Smooth muscle cell (in vitro differentiated cells): ENCODE results near the gene POLR1D. TPM values are rescaled to one million over a fixed set of nuclear protein-coding genes. Genes with fewer than 3 reads are reported as not detected.

Experiments used
- DNase-seq: peaks from one replicate; lab custom pipeline; 2025; ENCODE audit not compliant: unreplicated experiment; lab: John Stamatoyannopoulos, UW
- H2AFZ ChIP-seq: fragments of 200-600 bp; sonication (generic); 2 replicates; pipeline ENCODE4 v1.6.0; 2016; ENCODE audit warnings: antibody characterized with exemption, low read depth, mild to moderate bottlenecking
- H3F3A ChIP-seq: fragments of 200-600 bp; sonication (generic); 2 replicates; pipeline ENCODE4 v1.6.0; 2017; ENCODE audit warnings: antibody characterized with exemption, low read depth
- H3K27ac ChIP-seq: fragments of 200-600 bp; sonication (generic); 2 replicates; pipeline ENCODE4 v1.5.1; 2016; ENCODE audit warnings: low read depth, mild to moderate bottlenecking
- H3K27me3 ChIP-seq: fragments of 200-600 bp; sonication (generic); 2 replicates; pipeline ENCODE4 v1.6.1; 2016; ENCODE audit warnings: low read depth, mild to moderate bottlenecking
- H3K36me3 ChIP-seq: fragments of 200-600 bp; sonication (generic); 2 replicates; pipeline ENCODE4 v1.5.1; 2016; ENCODE audit warnings: low read depth
- H3K4me1 ChIP-seq: fragments of 200-600 bp; sonication (generic); 2 replicates; pipeline ENCODE4 v1.5.1; 2016; ENCODE audit warnings: low read depth
- H3K4me2 ChIP-seq: fragments of 200-600 bp; sonication (generic); 2 replicates; pipeline ENCODE4 v1.6.0; 2016; ENCODE audit warnings: mild to moderate bottlenecking
- H3K4me3 ChIP-seq: fragments of 200-600 bp; sonication (generic); 2 replicates; pipeline ENCODE4 v1.5.1; 2016; ENCODE audit warnings: mild to moderate bottlenecking
- H3K79me2 ChIP-seq: fragments of 200-600 bp; sonication (generic); 2 replicates; pipeline ENCODE4 v1.6.0; 2016; ENCODE audit warnings: low read depth, mild to moderate bottlenecking
- H3K9ac ChIP-seq: fragments of 200-600 bp; sonication (generic); 2 replicates; pipeline ENCODE4 v1.6.0; 2016; ENCODE audit warnings: low read depth
- H3K9me3 ChIP-seq: fragments of 200-600 bp; sonication (generic); replicated peaks from 2 replicates; pipeline ENCODE4 v1.5.1; 2016; ENCODE audit warnings: low read depth
- H4K20me1 ChIP-seq: fragments of 200-600 bp; sonication (generic); 2 replicates; pipeline ENCODE4 v1.6.0; 2016; ENCODE audit warnings: low read depth
- WGBS: methylation state at CpG from one replicate; pipeline ENCODE4 v1.1.7; 2016; ENCODE audit warnings: low lambda C conversion rate; 5-methylcytosine and 5-hydroxymethylcytosine counted together
- polyA plus RNA-seq: library from polyadenylated mRNA; unstranded; fragments of >200 nt; fragmentation: Nextera tagmentation; extraction: Ambion mirVana; gene quantifications from 2 replicates; pipeline ENCODE4 v1.2.1, GENCODE V29; 2016
- total RNA-seq: library from RNA; depleted of rRNA; stranded (reverse); fragments of >200 nt; gene quantifications from 2 replicates; pipeline ENCODE4 v1.2.3, GENCODE V29; 2014
- TF ChIP-seq, protein P1 (sequence below): fragments of 200-600 bp; sonication (generic); IDR thresholded peaks from 2 replicates; pipeline ENCODE4 v1.5.1; 2017; ENCODE audit warnings: borderline replicate concordance, mild to moderate bottlenecking, antibody characterized with exemption; ENCODE audit not compliant: insufficient read depth, poor library complexity, severe bottlenecking

POLR1D gene
- total and polyA plus RNA-seq, 2 experiments from 2014 or later, result 45.7 to 102 TPM

DNA sequence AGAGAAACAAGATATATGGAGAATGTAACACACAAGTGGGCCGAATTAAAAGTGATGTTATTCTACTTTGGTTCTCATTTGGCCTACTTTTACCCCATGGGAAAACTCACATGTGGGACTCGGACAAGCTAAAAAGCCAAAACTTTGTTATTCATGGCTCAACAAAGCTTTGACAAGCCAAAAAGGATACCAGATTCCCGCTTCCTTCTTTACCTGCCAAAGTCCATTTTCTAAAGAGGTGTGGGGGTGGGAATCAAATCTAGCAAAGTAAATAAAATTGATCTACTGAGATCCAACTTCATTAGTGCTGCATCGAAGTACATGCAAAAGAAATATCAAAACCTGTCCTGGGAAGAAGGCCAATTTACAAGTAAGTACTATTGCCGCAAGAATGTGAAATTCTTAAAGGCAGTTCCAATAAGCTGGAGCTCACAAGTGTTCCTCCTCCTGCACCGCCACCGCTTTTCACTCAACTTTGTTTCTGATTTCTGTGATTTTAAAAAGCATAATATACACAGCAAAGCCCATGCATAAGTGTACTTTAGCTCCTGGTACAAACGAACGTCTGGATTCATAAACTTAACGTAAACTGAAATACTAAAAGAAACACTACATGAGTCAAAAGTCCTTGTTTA is 2.5 kb upstream of the POLR1D start:
- DNase-seq, result no peak
- Histone ChIP-seq H4K20me1 (peaks cover 62% of the 10 kb centered on the region), H3K4me3 (peak overlapping the region; percentile 94), H3F3A (peaks cover 7% of the 10 kb centered on the region), H3K27ac (peak overlapping the region; percentile 77), H3K79me2 (peaks cover 80% of the 10 kb centered on the region), H3K9me3 (no peaks in the 10 kb centered on the region), H2AFZ (peak overlapping the region; percentile 97), H3K4me1 (peaks cover 18% of the 10 kb centered on the region), H3K27me3 (no peaks in the 10 kb centered on the region), H3K36me3 (no peaks in the 10 kb centered on the region), H3K9ac (peak overlapping the region; percentile 52), H3K4me2 (peak overlapping the region; percentile 94)
- WGBS, result 31% methylated on average over 10 of the region's 10 CpGs
- TF ChIP-seq, protein P1, sequence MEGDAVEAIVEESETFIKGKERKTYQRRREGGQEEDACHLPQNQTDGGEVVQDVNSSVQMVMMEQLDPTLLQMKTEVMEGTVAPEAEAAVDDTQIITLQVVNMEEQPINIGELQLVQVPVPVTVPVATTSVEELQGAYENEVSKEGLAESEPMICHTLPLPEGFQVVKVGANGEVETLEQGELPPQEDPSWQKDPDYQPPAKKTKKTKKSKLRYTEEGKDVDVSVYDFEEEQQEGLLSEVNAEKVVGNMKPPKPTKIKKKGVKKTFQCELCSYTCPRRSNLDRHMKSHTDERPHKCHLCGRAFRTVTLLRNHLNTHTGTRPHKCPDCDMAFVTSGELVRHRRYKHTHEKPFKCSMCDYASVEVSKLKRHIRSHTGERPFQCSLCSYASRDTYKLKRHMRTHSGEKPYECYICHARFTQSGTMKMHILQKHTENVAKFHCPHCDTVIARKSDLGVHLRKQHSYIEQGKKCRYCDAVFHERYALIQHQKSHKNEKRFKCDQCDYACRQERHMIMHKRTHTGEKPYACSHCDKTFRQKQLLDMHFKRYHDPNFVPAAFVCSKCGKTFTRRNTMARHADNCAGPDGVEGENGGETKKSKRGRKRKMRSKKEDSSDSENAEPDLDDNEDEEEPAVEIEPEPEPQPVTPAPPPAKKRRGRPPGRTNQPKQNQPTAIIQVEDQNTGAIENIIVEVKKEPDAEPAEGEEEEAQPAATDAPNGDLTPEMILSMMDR, result no peak

DNA sequence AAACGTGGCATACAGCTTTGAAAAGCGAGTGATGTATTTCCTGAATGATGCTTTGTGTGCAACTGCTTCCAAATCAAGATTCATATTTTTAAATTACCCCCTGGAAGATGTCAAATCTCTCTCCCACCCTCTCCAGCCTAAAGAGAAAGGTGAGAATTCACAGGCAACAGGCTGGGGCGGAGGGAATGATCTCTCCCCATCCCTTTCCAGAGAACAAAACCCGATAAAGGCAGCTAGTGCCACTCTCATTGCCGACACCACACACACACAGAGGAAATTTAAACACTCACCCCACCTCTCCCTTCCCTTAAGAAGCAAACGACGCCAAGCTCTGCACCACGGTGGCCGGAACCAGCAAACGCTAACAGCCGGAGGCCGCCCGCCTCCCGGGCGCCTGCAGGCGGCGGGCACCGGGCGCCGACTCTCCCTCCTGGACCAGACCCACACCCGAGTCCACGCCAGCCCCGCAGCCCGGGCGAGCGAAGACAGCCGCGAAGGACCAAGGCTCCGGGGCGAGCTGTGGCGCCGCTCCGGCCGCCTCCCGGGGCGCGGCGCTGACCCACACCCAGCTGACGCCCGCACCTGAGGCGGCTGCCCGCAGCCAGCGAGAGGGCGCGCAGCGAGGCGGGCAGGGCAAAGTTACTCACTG is 1.8 kb upstream of the POLR1D start:
- Histone ChIP-seq H3K27me3 (no peaks in the 10 kb centered on the region), H3K79me2 (peaks cover 80% of the 10 kb centered on the region), H3K9ac (peak overlapping the region; percentile 52), H4K20me1 (peaks cover 63% of the 10 kb centered on the region), H3K9me3 (no peaks in the 10 kb centered on the region), H3F3A (peaks cover 7% of the 10 kb centered on the region), H3K36me3 (no peaks in the 10 kb centered on the region), H3K4me1 (peaks cover 18% of the 10 kb centered on the region), H3K27ac (peak overlapping the region; percentile 77), H2AFZ (peak overlapping the region; percentile 97), H3K4me3 (peak overlapping the region; percentile 94), H3K4me2 (peak overlapping the region; percentile 94)
- TF ChIP-seq, protein P1, result peak; percentile 3
- no peak for DNase-seq
- under 1% methylated on average over 39 of the region's 47 CpGs for WGBS

DNA sequence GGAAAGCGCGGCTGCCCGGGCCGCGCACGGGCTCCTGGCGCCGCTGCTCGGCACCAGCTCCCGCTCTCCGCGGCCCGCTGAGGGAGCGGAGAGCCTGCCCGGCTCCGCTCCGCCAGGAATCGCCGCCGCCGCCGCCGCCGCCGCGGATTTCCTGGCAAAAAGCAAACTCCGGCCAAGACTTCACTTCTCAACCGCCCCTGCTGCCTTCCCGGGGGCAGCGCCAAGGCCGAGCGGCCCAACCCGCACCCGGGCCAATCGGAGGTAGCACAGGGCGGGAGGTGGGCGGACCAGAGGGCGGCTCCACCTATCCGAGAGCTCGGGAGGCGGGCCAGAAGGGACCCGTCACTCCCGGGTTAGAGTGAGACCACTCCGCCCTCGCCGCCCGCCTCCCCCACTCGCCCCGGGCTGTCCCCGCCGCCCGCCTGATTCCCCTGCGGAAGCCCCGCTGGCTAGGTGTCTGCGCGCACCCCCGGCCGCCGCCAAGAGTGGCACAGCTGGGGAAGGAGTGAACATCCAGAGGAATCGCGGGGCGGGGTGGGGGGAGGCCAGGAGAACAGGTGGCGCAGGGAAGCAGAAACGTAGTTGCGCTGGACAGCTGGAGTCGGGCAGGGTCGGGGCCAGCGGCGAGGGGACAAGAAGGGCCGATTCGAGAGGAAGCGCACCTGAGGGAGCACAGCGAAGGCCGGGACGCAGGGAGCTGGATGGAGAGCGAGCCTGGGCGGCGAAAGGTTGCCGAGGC is 1.1 kb upstream of the POLR1D start, which contains the start of gene LNX2:
Gene LNX2 (minus strand): TSS at position 153 of the 739 bp plus-strand sequence. CDS start 38,826 bp downstream, outside the sequence.
- H3K79me2 ChIP-seq, result peaks cover 80% of the 10 kb centered on the region
- peak within 1 kb of the TSS; percentile 77 for H3K27ac ChIP-seq
- WGBS, result 1% methylated on average over 73 of the region's 79 CpGs
- peak within 1 kb of the TSS; percentile 53 for H3K9ac ChIP-seq
- peaks cover 69% of the 10 kb centered on the region for H4K20me1 ChIP-seq
- peak within 1 kb of the TSS; percentile 94 for H3K4me3 ChIP-seq
- TF ChIP-seq, protein P1, result no peak
- peaks cover 7% of the 10 kb centered on the region for H3F3A ChIP-seq
- H3K9me3 ChIP-seq, result no peaks in the 10 kb centered on the region
- H3K27me3 ChIP-seq, result no peaks in the 10 kb centered on the region
- no peaks in the 10 kb centered on the region for H3K36me3 ChIP-seq
- peak; percentile 86 for DNase-seq
- H3K4me2 ChIP-seq, result peak within 1 kb of the TSS; percentile 94
- H2AFZ ChIP-seq, result peak within 1 kb of the TSS; percentile 97
- H3K4me1 ChIP-seq, result peaks cover 18% of the 10 kb centered on the region
